GM12801 (cell line): ENCODE data around the gene CDH15.

ENCODE experiments used
- TF ChIP-seq, protein P1 (sequence below): IDR thresholded peaks from one replicate; pipeline ENCODE4 v1.5.1; 2011; ENCODE audit warnings: control low read depth; ENCODE audit not compliant: insufficient read length; ENCODE audit errors: extremely low read depth

Gene CDH15

DNA sequence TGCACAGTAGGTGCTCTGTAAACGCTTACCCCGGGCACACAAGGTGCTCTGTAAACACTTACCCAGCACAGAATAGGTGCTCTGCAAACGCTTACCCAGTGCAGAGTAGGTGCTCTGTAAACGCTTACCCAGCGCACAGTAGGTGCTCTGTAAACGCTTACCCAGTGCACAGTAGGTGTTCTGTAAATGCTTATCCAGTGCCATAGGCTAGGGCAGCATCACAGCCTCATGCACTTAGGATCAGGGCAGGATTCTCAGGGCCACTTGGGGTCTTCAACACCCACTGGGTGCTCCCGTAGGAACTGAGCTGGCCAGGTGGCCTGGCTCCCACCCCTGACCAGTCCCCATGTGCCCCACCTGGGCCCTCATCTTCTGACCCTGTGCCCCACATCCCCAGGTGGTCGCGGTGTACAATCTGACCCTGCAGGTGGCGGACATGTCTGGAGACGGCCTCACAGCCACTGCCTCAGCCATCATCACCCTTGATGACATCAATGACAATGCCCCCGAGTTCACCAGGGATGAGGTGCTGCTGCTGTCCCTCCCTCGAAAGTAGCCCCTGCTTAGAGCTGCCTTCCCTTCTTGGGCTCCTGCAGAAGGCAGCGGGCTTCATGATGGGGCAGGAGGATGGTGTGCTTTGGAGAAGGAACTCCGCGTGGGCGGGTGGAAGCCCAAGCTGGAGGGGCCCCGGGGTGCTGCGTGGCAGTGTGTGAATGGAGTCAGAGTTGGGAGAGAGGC lies 15.7 kb downstream of the CDH15 start:
- TF ChIP-seq, protein P1, sequence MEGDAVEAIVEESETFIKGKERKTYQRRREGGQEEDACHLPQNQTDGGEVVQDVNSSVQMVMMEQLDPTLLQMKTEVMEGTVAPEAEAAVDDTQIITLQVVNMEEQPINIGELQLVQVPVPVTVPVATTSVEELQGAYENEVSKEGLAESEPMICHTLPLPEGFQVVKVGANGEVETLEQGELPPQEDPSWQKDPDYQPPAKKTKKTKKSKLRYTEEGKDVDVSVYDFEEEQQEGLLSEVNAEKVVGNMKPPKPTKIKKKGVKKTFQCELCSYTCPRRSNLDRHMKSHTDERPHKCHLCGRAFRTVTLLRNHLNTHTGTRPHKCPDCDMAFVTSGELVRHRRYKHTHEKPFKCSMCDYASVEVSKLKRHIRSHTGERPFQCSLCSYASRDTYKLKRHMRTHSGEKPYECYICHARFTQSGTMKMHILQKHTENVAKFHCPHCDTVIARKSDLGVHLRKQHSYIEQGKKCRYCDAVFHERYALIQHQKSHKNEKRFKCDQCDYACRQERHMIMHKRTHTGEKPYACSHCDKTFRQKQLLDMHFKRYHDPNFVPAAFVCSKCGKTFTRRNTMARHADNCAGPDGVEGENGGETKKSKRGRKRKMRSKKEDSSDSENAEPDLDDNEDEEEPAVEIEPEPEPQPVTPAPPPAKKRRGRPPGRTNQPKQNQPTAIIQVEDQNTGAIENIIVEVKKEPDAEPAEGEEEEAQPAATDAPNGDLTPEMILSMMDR = no peak

DNA sequence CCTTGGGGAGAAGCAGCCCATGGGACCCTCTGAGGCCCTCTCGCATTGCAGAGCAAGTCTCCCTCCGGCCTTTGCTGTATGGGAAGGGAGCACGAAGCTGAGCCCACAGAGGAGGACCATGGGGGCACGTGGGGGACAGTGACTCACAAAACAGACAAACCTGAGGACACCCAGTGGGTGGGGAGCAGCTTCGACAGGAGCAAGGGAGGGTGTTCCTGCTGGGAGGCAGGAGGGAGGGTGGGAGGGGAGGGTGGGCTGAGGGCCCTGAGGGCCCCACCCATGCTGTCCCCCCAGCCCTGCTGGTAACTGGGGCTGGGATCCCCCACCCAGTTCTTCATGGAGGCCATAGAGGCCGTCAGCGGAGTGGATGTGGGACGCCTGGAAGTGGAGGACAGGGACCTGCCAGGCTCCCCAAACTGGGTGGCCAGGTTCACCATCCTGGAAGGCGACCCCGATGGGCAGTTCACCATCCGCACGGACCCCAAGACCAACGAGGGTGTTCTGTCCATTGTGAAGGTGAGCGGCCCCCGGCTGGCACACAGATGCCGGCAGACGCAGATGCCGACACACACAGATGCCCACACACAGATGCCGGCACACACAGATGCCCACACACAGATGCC lies 16.3 kb downstream of the CDH15 start:
- TF ChIP-seq, protein P1 = no peak

DNA sequence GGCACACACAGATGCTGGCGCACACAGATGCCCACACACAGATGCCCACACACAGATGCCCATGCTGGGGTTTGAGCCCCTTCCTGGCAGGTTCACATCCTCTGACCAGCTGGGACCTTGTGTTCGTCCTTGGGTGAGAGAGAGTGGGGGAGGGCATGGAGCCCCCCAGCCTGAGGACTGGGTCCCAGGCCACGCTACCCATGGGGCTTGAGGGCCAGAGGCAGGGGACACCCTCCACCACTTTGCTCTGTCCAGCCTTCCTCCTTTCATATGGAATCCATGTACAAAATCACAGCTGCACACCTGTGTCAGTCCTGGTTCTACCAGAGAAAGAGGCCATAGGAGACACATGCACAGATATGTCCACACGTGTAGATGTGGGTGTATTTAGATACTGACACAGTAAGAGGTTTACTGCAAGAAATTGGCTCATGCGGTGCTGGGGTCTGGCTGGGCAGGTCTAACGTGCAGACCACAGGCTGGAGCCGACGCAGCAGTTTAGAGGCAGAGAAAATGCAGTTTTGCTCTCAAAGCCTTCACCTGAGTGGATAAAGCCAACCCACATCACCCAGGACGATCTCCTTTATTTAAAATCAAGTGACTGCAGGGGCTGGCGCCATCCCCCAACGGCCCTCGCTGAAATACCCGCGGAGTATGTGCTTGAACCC lies 17.9 kb downstream of the CDH15 start:
- TF ChIP-seq, protein P1 = no peak

DNA sequence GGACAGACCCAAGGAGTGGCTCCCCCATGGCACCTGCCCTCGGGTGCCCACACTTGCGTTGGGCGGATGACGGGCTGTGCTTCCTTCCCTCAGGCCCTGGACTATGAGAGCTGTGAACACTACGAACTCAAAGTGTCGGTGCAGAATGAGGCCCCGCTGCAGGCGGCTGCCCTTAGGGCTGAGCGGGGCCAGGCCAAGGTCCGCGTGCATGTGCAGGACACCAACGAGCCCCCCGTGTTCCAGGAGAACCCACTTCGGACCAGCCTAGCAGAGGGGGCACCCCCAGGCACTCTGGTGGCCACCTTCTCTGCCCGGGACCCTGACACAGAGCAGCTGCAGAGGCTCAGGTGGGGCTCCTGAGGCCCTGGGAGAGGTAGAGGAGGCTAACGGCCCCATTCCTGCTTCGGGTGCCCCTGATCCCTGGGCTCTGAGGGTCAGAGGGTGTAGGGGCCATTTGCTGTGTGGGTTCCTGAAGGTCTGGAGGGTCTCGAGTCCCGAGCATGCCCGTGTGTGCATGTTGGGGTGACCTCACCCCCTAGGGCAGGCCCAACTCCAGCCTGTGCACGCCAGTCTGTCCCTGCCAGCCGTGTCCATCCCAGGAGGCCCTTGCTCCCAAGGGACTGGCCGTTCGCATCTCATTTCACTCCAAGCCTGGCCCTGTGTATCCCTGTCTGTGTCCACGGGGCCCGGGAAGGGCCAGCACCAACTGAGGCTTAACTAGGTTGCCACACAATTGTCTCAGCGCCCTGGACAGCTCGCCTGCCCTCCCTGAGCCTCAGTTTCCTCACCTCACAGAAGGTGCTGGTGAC lies 18.8 kb downstream of the CDH15 start:
- TF ChIP-seq, protein P1 = no peak

DNA sequence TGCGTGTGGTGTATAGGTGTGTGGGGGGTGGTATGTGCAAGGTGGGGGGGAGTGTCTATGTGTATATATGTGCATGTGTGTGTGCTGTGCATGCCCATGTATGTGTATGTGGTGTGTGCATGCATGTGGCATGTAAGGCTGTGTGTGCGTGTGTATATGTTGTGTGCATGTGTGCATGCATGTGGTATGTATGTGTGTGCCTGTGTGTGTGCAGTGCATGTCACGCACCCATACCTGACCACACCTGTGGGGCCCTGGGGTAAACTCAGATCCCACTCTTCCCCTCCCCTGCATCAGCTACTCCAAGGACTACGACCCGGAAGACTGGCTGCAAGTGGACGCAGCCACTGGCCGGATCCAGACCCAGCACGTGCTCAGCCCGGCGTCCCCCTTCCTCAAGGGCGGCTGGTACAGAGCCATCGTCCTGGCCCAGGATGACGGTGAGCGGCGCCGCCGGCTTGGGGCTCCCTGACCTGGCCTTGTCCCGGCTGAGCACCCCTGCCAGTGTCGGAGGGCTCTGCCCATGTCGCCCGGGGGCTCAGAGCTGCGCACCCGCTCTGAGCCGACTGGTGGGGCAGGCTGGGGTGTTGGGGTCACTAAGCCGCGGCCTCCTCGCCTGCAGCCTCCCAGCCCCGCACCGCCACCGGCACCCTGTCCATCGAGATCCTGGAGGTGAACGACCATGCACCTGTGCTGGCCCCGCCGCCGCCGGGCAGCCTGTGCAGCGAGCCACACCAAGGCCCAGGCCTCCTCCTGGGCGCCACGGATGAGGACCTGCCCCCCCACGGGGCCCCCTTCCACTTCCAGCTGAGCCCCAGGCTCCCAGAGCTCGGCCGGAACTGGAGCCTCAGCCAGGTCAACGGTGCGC lies 19.7 kb downstream of the CDH15 start:
- TF ChIP-seq, protein P1 = no peak

DNA sequence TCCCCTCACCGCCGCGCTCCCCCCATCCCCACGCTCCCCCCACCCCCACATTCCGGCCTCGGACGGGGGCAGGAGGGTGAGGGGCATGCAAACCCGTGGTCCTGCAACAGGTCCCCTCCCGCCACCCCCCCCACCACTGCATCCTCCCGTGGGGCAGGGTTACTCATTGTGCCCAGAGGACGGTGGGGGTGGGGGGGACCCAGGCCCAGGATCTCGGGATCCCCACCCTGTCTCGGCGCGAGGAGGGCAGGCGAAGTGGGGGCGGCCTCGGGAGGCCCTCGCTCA lies 20.3 kb downstream of the CDH15 start:
- TF ChIP-seq, protein P1 = no peak
